Activated CD4-positive, alpha-beta T cell treated with anti-CD3 and anti-CD28 coated beads, Interleukin-2, amount 50 U/mL, for 24 hours (primary cell): ENCODE data around the gene UQCR10.
"Not testable (repeated sequence)": the region's sequence is repeated elsewhere in the genome, so short reads cannot be mapped to it uniquely, and the experiment has no call there.

ENCODE experiments used
- DNase-seq, 2 donors: peaks; one replicate each; pipeline ENCODE4 v3.0.0-alpha.2; 2020; ENCODE audit warnings: low read depth in 1 of 2, low spot score in 1 of 2

The UQCR10 gene

GRCh38 chr22:29737251-29738117, 29.7 kb upstream of the UQCR10 start:
- no peak for DNase-seq

DNA sequence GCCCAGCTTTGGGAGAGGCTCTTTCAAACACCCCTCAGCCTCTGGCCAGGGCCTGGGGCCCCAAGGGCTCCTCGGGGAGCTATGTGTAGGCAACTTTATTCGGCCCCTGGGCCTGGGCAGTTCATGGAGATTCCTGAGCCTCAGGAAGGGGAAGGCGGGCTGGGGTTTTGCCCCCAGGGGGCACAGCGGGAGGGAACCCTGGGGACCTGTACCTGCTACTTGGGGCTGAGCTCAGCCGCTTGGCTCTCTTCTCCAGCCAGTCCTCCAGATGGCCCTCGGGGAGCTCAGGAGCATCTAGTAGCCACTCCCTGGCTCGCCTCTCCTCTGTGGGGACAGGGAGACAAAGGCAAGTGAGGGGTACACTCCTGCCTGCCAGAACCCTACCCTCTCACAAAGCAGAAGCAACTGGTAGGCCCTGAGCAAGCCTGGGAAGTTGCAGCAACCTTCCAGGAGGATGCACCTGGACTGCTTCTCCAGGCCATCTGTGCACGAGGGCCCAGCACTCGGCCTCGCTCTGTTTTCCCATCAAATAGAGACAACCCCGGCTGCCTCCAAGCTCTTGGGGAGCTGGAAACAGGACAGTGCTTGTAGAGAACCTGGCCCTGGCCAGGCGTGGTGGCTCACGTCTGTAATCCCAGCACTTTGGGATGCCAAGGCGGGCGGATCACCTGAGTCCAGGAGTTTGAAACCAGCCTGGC, 28.9 kb upstream of the UQCR10 start:
- no peak for DNase-seq

DNA sequence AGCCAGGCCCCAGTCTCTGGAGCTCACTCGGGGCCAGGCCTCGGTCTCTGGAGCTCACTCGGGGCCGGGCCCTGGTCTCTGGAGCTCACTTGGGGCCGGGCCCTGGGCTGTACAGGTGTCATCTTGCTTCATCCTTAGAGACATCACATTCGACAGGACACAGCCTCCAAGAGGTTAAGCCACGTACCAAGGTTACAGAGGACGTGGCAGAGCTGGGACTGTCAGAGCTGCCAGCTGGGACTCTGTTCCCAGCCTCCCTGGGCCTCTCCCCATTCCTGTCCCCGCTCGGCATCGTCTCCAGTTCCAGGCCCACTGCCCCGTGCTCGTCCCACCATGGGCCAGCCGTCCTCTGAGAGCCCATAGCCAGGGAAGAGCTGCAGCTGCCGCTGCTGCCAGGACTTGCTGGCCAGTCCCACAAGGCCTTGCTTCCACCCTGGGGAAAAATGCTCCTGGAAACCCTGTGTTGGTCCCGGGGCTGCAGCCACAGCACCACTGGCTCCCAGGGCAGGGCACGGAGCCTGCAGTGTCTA, 27.8 kb upstream of the UQCR10 start:
- no peak for DNase-seq

DNA sequence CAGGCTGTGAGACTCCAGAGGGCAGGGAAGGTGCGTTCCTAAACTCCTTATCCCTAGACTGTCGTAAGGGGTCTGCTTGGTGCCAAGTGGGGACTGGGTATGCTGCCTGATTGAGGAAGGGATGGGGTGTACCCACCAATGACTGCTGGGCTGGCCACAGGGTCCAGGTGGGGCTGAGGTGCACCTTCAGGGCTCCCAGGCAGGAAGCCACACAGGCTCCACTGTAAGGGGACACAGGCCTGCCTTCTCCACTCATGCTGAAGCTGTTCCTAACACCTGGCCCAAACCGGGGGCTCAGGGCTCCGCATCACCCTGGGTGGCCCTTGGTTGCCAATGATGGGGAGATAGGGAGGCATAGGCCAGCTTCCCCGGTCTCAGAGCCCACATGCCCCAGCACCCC, 27.0 kb upstream of the UQCR10 start:
- DNase-seq = no peak

- DNase-seq = no peak
Measured at GRCh38 chr22:29741926-29742325, 25.2 kb upstream of the UQCR10 start.

DNA sequence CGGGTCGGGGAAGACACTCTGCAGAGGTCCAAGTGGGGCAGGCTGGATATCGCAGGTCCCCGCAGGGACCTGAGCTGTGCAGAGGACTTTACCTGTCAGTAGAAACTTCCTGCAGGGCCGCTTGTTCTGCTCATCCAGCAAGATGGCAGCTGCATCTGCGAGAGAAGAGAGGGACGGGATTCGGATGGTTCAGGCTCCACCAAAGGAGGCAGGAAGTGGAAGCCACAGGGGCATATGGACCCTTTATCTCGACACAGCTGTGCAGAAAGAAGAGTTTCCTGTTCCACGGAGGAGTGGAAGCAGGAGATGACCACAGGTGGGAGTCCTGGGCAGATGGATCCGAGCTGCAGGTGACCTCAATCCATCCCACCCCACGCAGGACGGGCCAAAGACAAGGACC, 24.8 kb upstream of the UQCR10 start:
- no peak for DNase-seq

- no peak for DNase-seq
Measured at GRCh38 chr22:29744902-29745301, 22.3 kb upstream of the UQCR10 start.

DNA sequence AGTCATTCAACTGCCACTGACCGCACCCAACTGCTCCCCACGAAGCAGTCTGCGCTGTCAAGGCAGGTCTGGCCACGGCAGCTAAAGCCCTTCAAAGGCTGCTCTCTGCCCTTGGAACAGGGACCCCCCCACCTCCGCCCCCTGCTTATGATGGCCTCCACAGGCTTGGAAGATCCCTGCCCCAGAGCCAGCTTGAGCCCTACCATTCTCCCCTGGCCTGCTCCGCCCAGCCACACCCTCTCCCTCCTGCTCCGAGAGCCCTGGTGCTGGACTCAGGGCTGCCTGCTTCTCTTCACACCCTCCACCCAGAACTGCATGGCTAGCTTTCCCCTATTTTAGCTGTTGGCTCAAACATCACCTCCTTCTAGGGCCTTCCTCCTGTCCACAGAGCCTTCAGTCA, 19.3 kb upstream of the UQCR10 start:
- DNase-seq = no peak

- DNase-seq = no peak
Measured at GRCh38 chr22:29748248-29748893, 18.8 kb upstream of the UQCR10 start.

- DNase-seq = no peak
Measured at GRCh38 chr22:29750029-29750428, 17.1 kb upstream of the UQCR10 start.

DNA sequence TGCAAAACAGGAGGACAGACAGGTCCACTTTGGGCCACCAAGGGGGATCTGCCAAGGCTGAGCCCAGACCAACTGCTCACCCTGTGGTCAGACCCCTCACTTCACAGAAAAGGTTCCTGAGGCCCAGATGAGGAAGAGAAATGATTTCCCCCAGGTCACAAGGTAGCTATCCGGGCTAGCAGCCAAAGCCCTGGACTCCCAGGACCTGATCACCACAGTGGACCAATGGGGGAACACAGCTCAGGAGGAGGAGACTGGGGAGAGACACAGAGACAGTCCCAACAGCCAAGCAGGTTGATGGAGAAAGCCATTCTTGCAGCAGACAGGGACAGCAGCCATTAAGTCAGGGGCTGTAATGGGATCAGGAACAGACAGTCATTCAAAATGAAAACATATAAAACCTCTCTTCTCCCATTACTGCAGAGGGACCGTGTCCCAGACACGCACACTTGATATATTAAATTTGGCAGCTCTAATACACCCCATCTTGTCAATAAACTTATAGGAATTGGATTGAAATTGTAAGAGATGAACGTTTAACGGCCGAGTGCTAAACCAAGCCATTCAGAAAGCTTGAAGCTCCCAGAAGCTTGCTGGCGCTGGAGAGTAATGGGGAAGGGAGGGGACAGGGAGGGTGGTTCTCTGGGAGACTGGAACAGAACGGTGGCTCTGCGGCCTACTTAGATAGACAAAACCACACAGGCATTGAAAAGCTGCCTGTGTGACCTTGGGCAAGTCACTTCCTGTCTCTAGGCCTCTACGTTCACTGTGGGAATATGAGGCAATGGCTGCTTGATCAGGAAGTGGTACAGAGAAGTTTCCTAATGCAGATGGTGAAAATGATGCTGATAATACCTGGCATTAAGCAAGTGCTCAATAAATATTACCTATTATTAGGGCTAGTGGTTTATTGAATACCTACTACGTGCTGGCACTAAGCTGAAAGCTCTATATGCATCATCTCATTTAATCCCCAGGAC, 16.3 kb upstream of the UQCR10 start:
- no peak for DNase-seq

DNA sequence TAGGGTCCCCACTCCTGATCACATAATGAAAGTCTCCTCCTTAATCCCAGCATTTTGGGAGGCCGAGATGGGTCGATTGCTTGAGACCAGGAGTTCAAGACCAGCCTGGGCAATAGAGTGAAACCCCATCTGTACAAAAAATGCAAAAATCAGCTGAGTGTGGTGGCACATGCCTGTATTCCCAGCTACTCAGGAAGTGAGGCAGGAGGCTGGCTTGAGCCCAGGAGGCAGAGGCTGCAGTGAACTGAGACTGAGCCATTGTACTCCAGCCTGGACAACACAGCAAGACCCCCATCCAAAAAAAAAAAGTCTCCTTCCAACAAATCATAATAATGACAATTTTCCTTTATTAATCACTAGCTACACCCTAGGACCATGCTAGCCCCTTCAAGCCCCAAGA, 15.5 kb upstream of the UQCR10 start:
- no peak for DNase-seq

DNA sequence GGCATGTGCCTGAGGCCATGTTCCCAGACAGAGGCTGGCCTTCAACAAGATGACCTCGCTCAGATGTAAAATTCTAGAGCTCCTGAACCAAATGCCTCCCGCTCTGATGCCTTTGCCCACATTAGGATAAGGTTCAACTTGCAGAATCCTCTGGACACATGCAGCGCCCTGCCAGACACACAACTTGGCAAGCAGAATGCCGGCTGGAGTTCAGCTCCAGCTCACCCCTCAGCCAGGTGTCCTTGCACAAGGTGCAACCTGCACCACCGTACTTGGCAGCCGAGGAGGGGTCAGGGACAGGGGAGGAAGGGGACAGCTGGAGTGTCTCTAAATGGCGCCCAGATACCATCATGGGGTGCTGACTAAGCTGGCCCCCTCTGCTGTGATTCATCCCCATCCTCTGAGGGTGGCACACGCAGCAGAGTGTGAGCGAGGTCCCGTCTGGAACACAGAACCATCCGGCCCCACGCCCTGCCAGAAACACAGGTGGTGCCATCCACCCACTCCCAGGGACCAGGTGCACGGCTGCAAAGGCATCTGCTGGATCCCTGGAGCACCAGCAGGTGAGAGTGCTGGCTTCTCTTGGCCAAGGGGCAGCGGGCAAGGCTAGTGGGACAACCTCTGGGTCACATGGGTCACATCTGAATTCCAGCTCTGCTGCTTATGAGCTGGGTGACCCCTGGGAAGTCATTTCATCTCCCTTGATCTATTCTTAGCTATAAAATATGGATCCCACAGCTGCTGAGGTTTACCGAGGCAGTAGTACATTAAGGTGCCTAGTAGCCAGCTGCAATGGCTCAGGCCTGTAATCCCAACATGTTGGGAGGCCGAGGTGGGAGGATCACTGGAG, 13.1 kb upstream of the UQCR10 start:
- DNase-seq = no peak

DNA sequence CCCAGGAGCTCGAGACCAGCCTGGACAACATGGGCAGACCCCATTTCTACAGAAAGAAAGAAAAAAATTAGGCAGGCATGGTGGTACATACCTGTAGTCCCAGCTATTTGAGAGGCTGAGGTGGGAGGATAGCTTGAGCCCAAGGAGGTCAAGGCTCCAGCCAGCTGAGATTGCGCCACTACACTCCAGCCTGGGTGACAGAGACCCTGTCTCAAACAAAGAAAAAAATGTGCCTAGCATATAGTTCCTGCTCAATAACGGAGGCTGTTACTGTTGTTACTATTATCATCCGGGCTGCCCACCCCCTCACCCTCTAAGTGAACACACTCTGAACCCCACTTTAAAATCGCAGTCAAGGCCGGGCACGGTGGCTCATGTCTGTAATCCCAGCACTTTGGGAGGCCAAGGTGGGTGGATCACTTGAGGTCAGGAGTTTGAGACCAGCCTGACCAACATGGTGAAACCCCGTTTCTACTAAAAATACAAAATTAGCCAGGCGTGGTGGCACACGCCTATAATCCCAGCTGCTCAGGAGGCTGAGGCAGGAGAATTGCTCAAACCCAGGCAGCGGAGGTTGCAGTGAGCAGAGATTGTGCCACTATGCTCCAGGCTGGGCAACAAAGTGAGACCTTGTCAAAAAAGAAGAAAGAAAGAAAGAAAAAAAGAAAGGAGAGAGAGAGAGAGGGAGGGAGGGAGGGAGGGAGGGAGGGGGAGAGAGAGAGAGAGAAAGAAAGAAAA, 12.3 kb upstream of the UQCR10 start:
- not testable (repeated sequence) for DNase-seq

GRCh38 chr22:29755889-29756288, 11.3 kb upstream of the UQCR10 start:
- no peak for DNase-seq

DNA sequence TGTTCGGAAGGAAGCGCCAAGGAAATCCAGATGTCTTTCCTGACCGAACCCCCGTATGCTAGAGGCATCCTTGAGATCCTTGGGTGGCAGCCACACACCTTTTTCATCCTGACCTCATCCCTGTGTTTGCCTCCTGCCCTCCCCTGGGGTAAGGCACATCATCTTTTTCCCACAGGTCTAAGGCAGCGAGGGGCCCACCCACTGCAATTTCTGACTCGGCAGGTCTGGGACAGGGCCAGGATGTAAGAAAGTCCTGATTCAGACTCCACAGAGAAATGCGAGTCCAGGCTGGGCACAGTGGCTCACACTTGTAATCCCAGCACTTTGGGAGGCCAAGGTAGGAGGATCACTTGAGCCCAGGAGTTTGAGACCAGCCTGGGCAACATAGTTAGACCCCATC, 10.8 kb upstream of the UQCR10 start:
- DNase-seq = no peak

DNA sequence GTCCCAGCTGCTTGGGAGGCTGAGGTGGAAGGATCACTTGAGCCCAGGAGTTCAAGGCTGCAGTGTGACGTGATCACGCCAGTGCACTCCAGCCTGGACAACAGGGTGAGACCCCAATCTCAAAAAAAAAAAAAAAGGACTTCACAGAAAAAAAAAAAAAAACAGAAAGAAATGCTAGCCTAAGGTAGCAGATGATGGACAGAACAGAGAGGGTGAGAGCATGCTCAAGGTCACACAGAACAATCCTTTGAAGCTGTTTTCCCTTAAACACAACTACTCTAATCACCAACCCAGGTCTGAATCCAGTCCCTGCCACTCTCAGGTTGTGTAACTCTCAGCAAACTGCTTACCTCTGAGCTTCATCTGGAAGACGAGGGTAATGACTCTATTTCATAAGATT, 10.1 kb upstream of the UQCR10 start:
- no peak for DNase-seq

DNA sequence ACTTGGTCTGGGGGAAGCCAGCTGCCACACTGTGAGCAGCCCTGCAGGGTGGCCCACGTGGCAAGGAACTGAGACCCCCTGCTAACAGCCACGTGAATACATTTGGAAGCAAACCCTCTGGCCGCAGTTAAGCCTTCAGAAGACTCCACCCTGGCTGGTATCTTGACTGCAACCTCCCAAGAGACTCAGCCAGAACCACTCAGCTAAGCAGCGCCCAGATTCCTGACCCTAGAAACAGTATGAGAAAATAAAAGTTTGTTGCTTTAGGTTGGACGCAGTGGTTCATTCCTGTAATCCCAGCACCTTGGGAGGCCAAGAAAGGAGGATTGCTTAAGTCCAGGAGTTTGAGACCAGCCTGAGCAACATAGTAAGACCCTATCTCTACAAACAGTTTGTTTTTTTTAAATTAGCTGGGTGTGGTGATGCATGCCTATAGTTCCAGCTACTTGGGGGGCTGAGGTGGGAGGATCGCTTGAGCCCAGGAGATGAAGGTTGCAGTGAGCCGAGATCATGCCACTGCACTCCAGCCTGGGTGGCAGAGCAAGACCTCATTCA, 9.0 kb upstream of the UQCR10 start:
- DNase-seq = no peak

- no peak for DNase-seq
Measured at GRCh38 chr22:29758959-29759358, 8.2 kb upstream of the UQCR10 start.
